GM18909 (cell line): ENCODE data around the gene ZNF891.

Source experiments
- ATAC-seq: cut with Tn5 transposase; IDR thresholded peaks from one replicate; pipeline ENCODE4 v1.9.1; 2021; ENCODE audit warnings: mild to moderate bottlenecking; ENCODE audit not compliant: unreplicated experiment, poor library complexity

The ZNF891 gene

GRCh38 chr12:133073836-133074235 is 56.2 kb downstream of the ZNF891 start:
- ATAC-seq: no peak

GRCh38 chr12:133063556-133063955 is 66.5 kb downstream of the ZNF891 start:
- no peak for ATAC-seq

GRCh38 chr12:133061954-133062353 is 68.1 kb downstream of the ZNF891 start:
- no peak for ATAC-seq

- ATAC-seq: no peak
These were observed 71.6 kb downstream of the ZNF891 start for GRCh38 chr12:133058203-133059113.

- no peak for ATAC-seq
These were observed 72.6 kb downstream of the ZNF891 start for GRCh38 chr12:133057446-133057845.
